Thymus (tissue), 11 donors: Measurements from ENCODE around the gene RLN3. TPM values are rescaled to one million over a fixed set of nuclear protein-coding genes. Genes with fewer than 3 reads are reported as not detected.
"Not testable (repeated sequence)": the region's sequence is repeated elsewhere in the genome, so short reads cannot be mapped to it uniquely, and the experiment has no call there.

Source experiments
- DNase-seq, 9 donors: peaks; one replicate each; pipeline ENCODE4 v3.0.0-alpha.2; 2013; ENCODE audit warnings: low spot score in 9 of 9, low read depth in 6 of 9, missing footprints in 1 of 9
- H3K27ac ChIP-seq, 2 donors: one replicate each; pipeline ENCODE4 v1.5.1; 2013; ENCODE audit warnings: control low read depth in 1 of 2, low read depth in 1 of 2, low read length in 1 of 2, mild to moderate bottlenecking in 1 of 2, moderate library complexity in 1 of 2
- H3K27me3 ChIP-seq, 2 donors: one replicate each; pipeline ENCODE4 v1.5.1; 2013; ENCODE audit warnings: low read length in 1 of 2; ENCODE audit not compliant: control insufficient read depth in 2 of 2, insufficient read depth in 1 of 2
- H3K36me3 ChIP-seq, 2 donors: one replicate each; pipeline ENCODE4 v1.5.1; 2013; ENCODE audit warnings: low read length in 1 of 2, mild to moderate bottlenecking in 1 of 2, moderate library complexity in 1 of 2; ENCODE audit not compliant: control insufficient read depth in 2 of 2, insufficient read depth in 2 of 2
- H3K4me1 ChIP-seq, 2 donors: one replicate each; pipeline ENCODE4 v1.5.1; 2013; ENCODE audit warnings: low read length in 2 of 2; ENCODE audit not compliant: control insufficient read depth in 2 of 2, insufficient read depth in 2 of 2
- H3K4me3 ChIP-seq, 2 donors: one replicate each; pipeline ENCODE4 v1.5.1; 2013; ENCODE audit warnings: low read length in 2 of 2, control low read depth in 1 of 2, mild to moderate bottlenecking in 1 of 2
- H3K9me3 ChIP-seq, 2 donors: one replicate each; pipeline ENCODE4 v1.5.1; 2013; ENCODE audit warnings: low read length in 1 of 2, mild to moderate bottlenecking in 1 of 2; ENCODE audit not compliant: control insufficient read depth in 2 of 2, insufficient read depth in 1 of 2
- WGBS: extraction: QIAGEN DNeasy Blood & Tissue Kit; methylation state at CpG from one replicate; pipeline ENCODE4 v1.1.7; 2013; 5-methylcytosine and 5-hydroxymethylcytosine counted together
- polyA plus RNA-seq: library from polyadenylated mRNA; stranded (reverse); fragments of 200-250 nt; gene quantifications from one replicate; pipeline ENCODE4 v1.2.3, GENCODE V29; 2013
- total RNA-seq: library from RNA; stranded (reverse); fragments of 120-200 nt; gene quantifications from one replicate; pipeline ENCODE4 v1.2.4, GENCODE V29; 2013
- donor health status: healthy.

The RLN3 gene
- total and polyA plus RNA-seq, 2 donors, result 0.18 TPM; not detected in 1

- not testable (repeated sequence) for H3K9me3 ChIP-seq, H3K4me3 ChIP-seq, H3K36me3 ChIP-seq, H3K27ac ChIP-seq, DNase-seq
- H3K4me1 ChIP-seq, result peaks cover 0 to 11% of the 10 kb centered on the region in 2 donors
- WGBS, result 95% methylated on average over 5 of the region's 5 CpGs
- peaks cover 0 to 12% of the 10 kb centered on the region in 2 donors for H3K27me3 ChIP-seq
These were observed 1.2 kb upstream of the RLN3 start for GRCh38 chr19:14026652-14027192.

GRCh38 chr19:14028901-14029300 lies 953 bp downstream of the RLN3 start:
- DNase-seq, result no peak
- peaks cover 0 to 12% of the 10 kb centered on the region in 2 donors for H3K27me3 ChIP-seq

GRCh38 chr19:14030997-14031718 lies 3.2 kb downstream of the RLN3 start:
- Histone ChIP-seq H3K27ac (peak overlapping the region; percentile 47 to 64), H3K9me3 (no peaks in the 10 kb centered on the region), H3K27me3 (peaks cover 0 to 12% of the 10 kb centered on the region in 2 donors), H3K4me3 (peak overlapping the region; percentile 68 to 85), H3K36me3 (peaks cover 0 to 7% of the 10 kb centered on the region in 2 donors), H3K4me1 (peaks cover 0 to 16% of the 10 kb centered on the region in 2 donors)
- WGBS, result 26% methylated on average over 20 of the region's 20 CpGs
- DNase-seq, result no peak

More at GRCh38 chr19:14028901-14029300, 953 bp downstream of the RLN3 start:
- 94% methylated on average over 4 of the region's 4 CpGs for WGBS
- Histone ChIP-seq H3K9me3 (no peaks in the 10 kb centered on the region), H3K4me1 (peaks cover 0 to 16% of the 10 kb centered on the region in 2 donors), H3K4me3 (no peak overlapping the region), H3K27ac (no peak overlapping the region), H3K36me3 (peaks cover 0 to under 1% of the 10 kb centered on the region in 2 donors)

- peak; percentile 62 to 90 (median 73) for DNase-seq
- Histone ChIP-seq H3K27ac (peak within 1 kb of the TSS; percentile 88 to 96), H3K36me3 (peaks cover 0 to 7% of the 10 kb centered on the region in 2 donors), H3K4me1 (peaks cover 0 to 16% of the 10 kb centered on the region in 2 donors), H3K9me3 (no peaks in the 10 kb centered on the region), H3K27me3 (peaks cover 0 to 12% of the 10 kb centered on the region in 2 donors), H3K4me3 (peak within 1 kb of the TSS; percentile 68 to 85)
- WGBS, result under 1% methylated on average over 63 of the region's 63 CpGs
These were observed 4.0 kb downstream of the RLN3 start, which contains the start of gene IL27RA for GRCh38 chr19:14031719-14032480. TSS of gene IL27RA (plus strand) at chr19:14031762. CDS start at chr19:14031873, 111 bp downstream.

GRCh38 chr19:14033946-14034345 lies 6.0 kb downstream of the RLN3 start:
- H3K4me1 ChIP-seq, result peaks cover 0 to 16% of the 10 kb centered on the region in 2 donors

GRCh38 chr19:14035159-14035558 lies 7.2 kb downstream of the RLN3 start:
- not testable (repeated sequence) for H3K9me3 ChIP-seq, H3K4me3 ChIP-seq, H3K27me3 ChIP-seq, H3K27ac ChIP-seq, DNase-seq
- Histone ChIP-seq H3K36me3 (peaks cover 14 to 22% of the 10 kb centered on the region in 2 donors), H3K4me1 (peaks cover 0 to 16% of the 10 kb centered on the region in 2 donors)
- WGBS, result 98% methylated on average over 12 of the region's 12 CpGs

More at GRCh38 chr19:14033946-14034345, 6.0 kb downstream of the RLN3 start:
- peaks cover 3 to 12% of the 10 kb centered on the region in 2 donors for H3K36me3 ChIP-seq
- over 99% methylated on average over 2 of the region's 2 CpGs for WGBS
- H3K9me3 ChIP-seq, result no peaks in the 10 kb centered on the region
- peaks cover 0 to 6% of the 10 kb centered on the region in 2 donors for H3K27me3 ChIP-seq
- no peak overlapping the region for H3K4me3 ChIP-seq
- DNase-seq, result no peak
- no peak overlapping the region for H3K27ac ChIP-seq

- Histone ChIP-seq H3K27ac (no peak overlapping the region), H3K9me3 (no peaks in the 10 kb centered on the region), H3K4me1 (peaks cover 0 to 16% of the 10 kb centered on the region in 2 donors), H3K4me3 (no peak overlapping the region), H3K27me3 (peaks cover 0 to 6% of the 10 kb centered on the region in 2 donors), H3K36me3 (peaks cover 19 to 22% of the 10 kb centered on the region in 2 donors)
- DNase-seq, result no peak
- WGBS, result 89% methylated on average over 7 of the region's 7 CpGs
These were observed 7.8 kb downstream of the RLN3 start for GRCh38 chr19:14035706-14036105.

- Histone ChIP-seq H3K36me3 (peaks cover 28 to 33% of the 10 kb centered on the region in 2 donors), H3K4me1 (no peaks in the 10 kb centered on the region), H3K27me3 (no peaks in the 10 kb centered on the region), H3K9me3 (no peaks in the 10 kb centered on the region), H3K27ac (no peak overlapping the region), H3K4me3 (no peak overlapping the region)
- DNase-seq, result no peak
- WGBS, result 88% methylated on average over 7 of the region's 7 CpGs
These were observed 11.2 kb downstream of the RLN3 start for GRCh38 chr19:14039181-14039580.
